IMR-90 (cell line): ENCODE measurements around the gene CXorf65. TPM values are rescaled to one million over a fixed set of nuclear protein-coding genes. Genes with fewer than 3 reads are reported as not detected.

Source experiments
- ATAC-seq: fragments of 200-7000 bp; cut with Tn5 transposase; 2 replicates; pipeline ENCODE4 v1.9.1; 2020; ENCODE audit warnings: low read depth, mild to moderate bottlenecking, moderate library complexity
- BruUV-seq: library from RNA; stranded (reverse); fragments of 400-500 nt; replicated peaks from 2 replicates; lab custom pipeline; 2021; lab: Mats Ljungman, UMichigan
- CTCF ChIA-PET: fragments of 300-600 bp; formaldehyde crosslinking; extraction: SDS; loops from one replicate; lab custom pipeline; 2021; ENCODE audit warnings: antibody characterized with exemption; lab: Yijun Ruan, JAX
- POLR2A ChIA-PET: fragments of 300-600 bp; sonication (Branson Sonifier 250); formaldehyde crosslinking; loops from one replicate; lab custom pipeline; 2022; ENCODE audit warnings: antibody characterized with exemption; ENCODE audit not compliant: unreplicated experiment; lab: Charles Lee
- DNase-seq: peaks from one replicate; pipeline ENCODE4 v3.0.0; 2013
- H2AFZ ChIP-seq: replicated peaks from 2 replicates; pipeline ENCODE3; 2013; ENCODE audit warnings: low read length, mild to moderate bottlenecking; ENCODE audit not compliant: poor library complexity
- H2AK5ac ChIP-seq: 2 replicates; pipeline ENCODE4 v1.6.1; 2013; ENCODE audit warnings: low read depth, low read length, inconsistent platforms
- H2AK9ac ChIP-seq: replicated peaks from 2 replicates; pipeline ENCODE3; 2013; ENCODE audit warnings: mild to moderate bottlenecking, low read depth, low read length, moderate library complexity; ENCODE audit not compliant: poor library complexity
- H2BK120ac ChIP-seq: 2 replicates; pipeline ENCODE4 v1.6.1; 2013; ENCODE audit warnings: low read depth, low read length, inconsistent platforms
- H2BK15ac ChIP-seq: 3 replicates; pipeline ENCODE4 v1.6.1; 2013; ENCODE audit warnings: low read depth, low read length, inconsistent platforms
- H2BK20ac ChIP-seq: 2 replicates; pipeline ENCODE4 v1.6.1; 2013; ENCODE audit warnings: low read depth, mild to moderate bottlenecking, inconsistent platforms, low read length, moderate library complexity
- H2BK5ac ChIP-seq: 2 replicates; pipeline ENCODE4 v1.6.1; 2013; ENCODE audit warnings: mild to moderate bottlenecking, low read depth, low read length, inconsistent platforms; ENCODE audit not compliant: poor library complexity, severe bottlenecking
- H3K14ac ChIP-seq: replicated peaks from 2 replicates; pipeline ENCODE4 v1.6.1; 2013; ENCODE audit warnings: low read depth, low read length, inconsistent platforms
- H3K18ac ChIP-seq: 2 replicates; pipeline ENCODE4 v1.6.1; 2013; ENCODE audit warnings: low read depth, low read length, control low read depth
- H3K23ac ChIP-seq: 2 replicates; pipeline ENCODE4 v1.6.1; 2013; ENCODE audit warnings: low read depth, low read length, inconsistent platforms
- H3K27ac ChIP-seq: 2 replicates; pipeline ENCODE4 v1.5.1; 2013; ENCODE audit warnings: mild to moderate bottlenecking, control low read depth, low read length; ENCODE audit not compliant: insufficient read depth
- H3K27me3 ChIP-seq: 2 replicates; pipeline ENCODE4 v1.6.1; 2013; ENCODE audit warnings: low read length; ENCODE audit not compliant: control insufficient read depth, insufficient read depth
- H3K36me3 ChIP-seq: 2 replicates; pipeline ENCODE4 v1.6.1; 2013; ENCODE audit warnings: low read length, mixed read lengths; ENCODE audit not compliant: control insufficient read depth, insufficient read depth
- H3K4ac ChIP-seq: 2 replicates; pipeline ENCODE4 v1.6.1; 2013; ENCODE audit warnings: low read depth, low read length, inconsistent platforms
- H3K4me1 ChIP-seq: 2 replicates; pipeline ENCODE4 v1.6.1; 2013; ENCODE audit warnings: low read length, mixed read lengths; ENCODE audit not compliant: control insufficient read depth, insufficient read depth
- H3K4me2 ChIP-seq: 2 replicates; pipeline ENCODE4 v1.6.1; 2013; ENCODE audit warnings: low read depth, mild to moderate bottlenecking, control low read depth, low read length, moderate library complexity
- H3K4me3 ChIP-seq: 2 replicates; pipeline ENCODE4 v1.5.1; 2013; ENCODE audit warnings: low read depth, mild to moderate bottlenecking, control low read depth, low read length, moderate library complexity; ENCODE audit not compliant: insufficient read depth
- H3K56ac ChIP-seq: 2 replicates; pipeline ENCODE4 v1.6.1; 2013; ENCODE audit warnings: low read length, inconsistent platforms; ENCODE audit not compliant: insufficient read depth; ENCODE audit errors: extremely low read depth
- H3K79me1 ChIP-seq, 2 experiments: 2 replicates each; pipeline ENCODE4 v1.6.1; 2013; ENCODE audit warnings: low read length in 2 of 2, inconsistent platforms in 1 of 2, low read depth in 1 of 2
- H3K9ac ChIP-seq: 2 replicates; pipeline ENCODE4 v1.6.1; 2013; ENCODE audit warnings: low read depth, low read length, control low read depth
- H3K9me1 ChIP-seq: 2 replicates; pipeline ENCODE4 v1.6.1; 2013; ENCODE audit warnings: low read length, inconsistent platforms; ENCODE audit not compliant: insufficient read depth
- H3K9me3 ChIP-seq: 2 replicates; pipeline ENCODE4 v1.6.1; 2013; ENCODE audit warnings: low read length; ENCODE audit not compliant: control insufficient read depth, insufficient read depth
- H4K20me1 ChIP-seq: 2 replicates; pipeline ENCODE4 v1.6.1; 2013; ENCODE audit warnings: low read length, inconsistent platforms; ENCODE audit not compliant: insufficient read depth
- H4K5ac ChIP-seq: 2 replicates; pipeline ENCODE4 v1.6.1; 2013; ENCODE audit warnings: mild to moderate bottlenecking, low read depth, low read length, control low read depth
- H4K8ac ChIP-seq, 2 experiments: 2 replicates each; pipeline ENCODE4 v1.6.1; 2013; ENCODE audit warnings: low read depth in 2 of 2, low read length in 2 of 2, control low read depth in 1 of 2, inconsistent platforms in 1 of 2
- H4K91ac ChIP-seq: 2 replicates; pipeline ENCODE4 v1.6.1; 2013; ENCODE audit warnings: low read depth, low read length, inconsistent platforms; ENCODE audit not compliant: insufficient read depth
- CEBPB ChIP-seq: IDR thresholded peaks from 2 replicates; pipeline ENCODE4 v1.6.1; 2012; ENCODE audit warnings: low read depth, low read length, improper control_type of control experiment
- ELK1 ChIP-seq: fragments of 150-350 bp; IDR thresholded peaks from 2 replicates; pipeline ENCODE4 v1.6.1; 2016; ENCODE audit warnings: low read depth, mild to moderate bottlenecking, low read length, moderate library complexity, borderline replicate concordance
- MAFK ChIP-seq: IDR thresholded peaks from 2 replicates; pipeline ENCODE4 v1.6.1; 2012; ENCODE audit warnings: low read depth, low read length, improper control_type of control experiment
- MXI1 ChIP-seq: IDR thresholded peaks from 2 replicates; pipeline ENCODE4 v1.6.1; 2012; ENCODE audit warnings: low read depth, mild to moderate bottlenecking, low read length, moderate library complexity, borderline replicate concordance
- NFE2L2 ChIP-seq: fragments of 150-350 bp; IDR thresholded peaks from 2 replicates; pipeline ENCODE4 v1.6.1; 2016; ENCODE audit warnings: low read depth, mild to moderate bottlenecking, low read length
- SMC3 ChIP-seq: fragments of 150-350 bp; IDR thresholded peaks from 2 replicates; pipeline ENCODE4 v1.6.1; 2016; ENCODE audit warnings: low read depth, mild to moderate bottlenecking, antibody characterized with exemption, low read length, moderate library complexity
- WGBS, 2 experiments: methylation state at CpG; one replicate each; pipeline versions ENCODE4 v1.1.5 to v1.1.7; 2013; ENCODE audit warnings: missing lambda C conversion rate in 2 of 2; ENCODE audit not compliant: insufficient read length in 1 of 2; ENCODE audit errors: extremely low coverage in 2 of 2; 5-methylcytosine and 5-hydroxymethylcytosine counted together
- dilution Hi-C: fragments of 300-500 bp; cut with HindIII; formaldehyde crosslinking; loops from one replicate; pipeline ENCODE4 v1.14.3; 2018; ENCODE audit warnings: low sequenced_read_pairs; ENCODE audit not compliant: unreplicated experiment
- in situ Hi-C: fragments of 300-500 bp; cut with MboI; formaldehyde crosslinking; loops from 3 replicates; pipeline ENCODE4 v1.14.3; 2019; ENCODE audit warnings: low sequenced_read_pairs, inconsistent platforms, mixed read lengths
- intact Hi-C: fragments of 100-400 bp; cut with micrococcal nuclease; formaldehyde crosslinking; loops from 2 replicates; pipeline ENCODE4 v1.10.0; 2022
- polyA plus RNA-seq, 3 experiments: library from polyadenylated mRNA; depleted of rRNA; stranded (reverse); fragments of >200 nt; gene quantifications; 2 replicates each; pipeline ENCODE4 v1.2.3, GENCODE V29; 2012; ENCODE audit warnings: low replicate concordance in 1 of 3
- total RNA-seq: library from RNA; depleted of rRNA; stranded (reverse); fragments of >200 nt; gene quantifications from 2 replicates; pipeline ENCODE4 v1.2.3, GENCODE V29; 2012
- TF ChIP-seq, protein P1 (sequence below): fragments of 150-350 bp; IDR thresholded peaks from 2 replicates; pipeline ENCODE4 v1.6.1; 2017; ENCODE audit warnings: mild to moderate bottlenecking, antibody characterized with exemption, low read length, low read depth

The CXorf65 gene
- total and polyA plus RNA-seq, 2 of the 4 experiments (the other 2 are of a cell fraction): not detected

DNA sequence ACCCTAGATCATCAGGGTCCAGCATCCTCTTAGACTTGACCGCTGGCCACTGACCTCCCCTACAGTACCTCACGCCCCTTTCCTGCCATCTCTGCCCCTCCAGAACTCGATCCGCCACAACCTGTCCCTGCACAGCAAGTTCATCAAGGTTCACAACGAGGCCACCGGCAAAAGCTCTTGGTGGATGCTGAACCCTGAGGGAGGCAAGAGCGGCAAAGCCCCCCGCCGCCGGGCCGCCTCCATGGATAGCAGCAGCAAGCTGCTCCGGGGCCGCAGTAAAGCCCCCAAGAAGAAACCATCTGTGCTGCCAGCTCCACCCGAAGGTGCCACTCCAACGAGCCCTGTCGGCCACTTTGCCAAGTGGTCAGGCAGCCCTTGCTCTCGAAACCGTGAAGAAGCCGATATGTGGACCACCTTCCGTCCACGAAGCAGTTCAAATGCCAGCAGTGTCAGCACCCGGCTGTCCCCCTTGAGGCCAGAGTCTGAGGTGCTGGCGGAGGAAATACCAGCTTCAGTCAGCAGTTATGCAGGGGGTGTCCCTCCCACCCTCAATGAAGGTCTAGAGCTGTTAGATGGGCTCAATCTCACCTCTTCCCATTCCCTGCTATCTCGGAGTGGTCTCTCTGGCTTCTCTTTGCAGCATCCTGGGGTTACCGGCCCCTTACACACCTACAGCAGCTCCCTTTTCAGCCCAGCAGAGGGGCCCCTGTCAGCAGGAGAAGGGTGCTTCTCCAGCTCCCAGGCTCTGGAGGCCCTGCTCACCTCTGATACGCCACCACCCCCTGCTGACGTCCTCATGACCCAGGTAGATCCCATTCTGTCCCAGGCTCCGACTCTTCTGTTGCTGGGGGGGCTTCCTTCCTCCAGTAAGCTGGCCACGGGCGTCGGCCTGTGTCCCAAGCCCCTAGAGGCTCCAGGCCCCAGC is 5.7 kb downstream of the CXorf65 start (continued):
- TF ChIP-seq NFE2L2: no peak

DNA sequence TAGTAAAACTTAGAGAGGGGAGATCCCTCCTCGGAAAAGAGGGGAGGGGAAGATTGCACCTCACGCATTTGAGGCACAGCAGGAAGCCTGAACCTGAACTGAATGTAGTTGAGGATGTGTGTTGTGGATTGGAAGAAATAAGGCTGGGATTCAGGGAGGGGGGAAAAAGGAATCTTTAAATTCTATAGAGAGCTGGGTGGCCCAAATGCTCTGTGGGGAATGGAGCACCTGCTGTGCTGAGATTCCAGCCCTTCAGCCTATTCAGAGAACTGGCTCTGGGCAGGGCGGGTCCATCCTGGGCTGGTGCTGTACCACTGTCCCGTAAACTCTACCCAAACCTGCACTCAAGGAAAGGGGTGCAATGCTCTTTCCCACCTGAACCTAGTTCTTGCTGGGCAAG is 6.8 kb downstream of the CXorf65 start:
- H3K4me2 ChIP-seq: no peak overlapping the region
- H4K20me1 ChIP-seq: no peaks in the 10 kb centered on the region
- no peaks in the 10 kb centered on the region for H3K36me3 ChIP-seq
- no peak overlapping the region for H4K91ac ChIP-seq
- no peak overlapping the region for H3K9ac ChIP-seq
- H4K5ac ChIP-seq: no peak overlapping the region
- dilution Hi-C loops (no loop called here), in situ Hi-C loops (no loop called here), intact Hi-C loops (no loop called here)
- H3K18ac ChIP-seq: no peak overlapping the region
- H4K8ac ChIP-seq: no peak overlapping the region
- peaks cover 21% of the 10 kb centered on the region for H3K27me3 ChIP-seq
- POLR2A ChIA-PET: no interaction called here
- no peak overlapping the region for H2BK20ac ChIP-seq
- H2BK120ac ChIP-seq: no peak overlapping the region
- no CpG with 5 or more reads among the region's 4 CpGs for WGBS, 2 experiments
- H3K56ac ChIP-seq: no peak overlapping the region
- H3K14ac ChIP-seq: no peak overlapping the region
- ATAC-seq: no peak
- no peaks in the 10 kb centered on the region for H3K9me3 ChIP-seq
- no peak overlapping the region for H3K4me3 ChIP-seq
- no peak overlapping the region for H2AK9ac ChIP-seq
- H2AK5ac ChIP-seq: no peak overlapping the region
- CTCF ChIA-PET: interaction anchor here (1.0 kb wide), 1 partner anchor 29 kb away, joined by 3 read pairs; no protein-coding TSS in a partner anchor
- H3K4me1 ChIP-seq: no peaks in the 10 kb centered on the region
- no peak overlapping the region for H2AFZ ChIP-seq
- no peak overlapping the region for H3K4ac ChIP-seq
- BruUV-seq: no TSS peak
- H3K79me1 ChIP-seq: no peaks in the 10 kb centered on the region
- no peak overlapping the region for H2BK5ac ChIP-seq
- DNase-seq: no peak
- no peak for TF ChIP-seq ELK1
- no peak for TF ChIP-seq MAFK
- TF ChIP-seq SMC3: no peak
- TF ChIP-seq, protein P1, sequence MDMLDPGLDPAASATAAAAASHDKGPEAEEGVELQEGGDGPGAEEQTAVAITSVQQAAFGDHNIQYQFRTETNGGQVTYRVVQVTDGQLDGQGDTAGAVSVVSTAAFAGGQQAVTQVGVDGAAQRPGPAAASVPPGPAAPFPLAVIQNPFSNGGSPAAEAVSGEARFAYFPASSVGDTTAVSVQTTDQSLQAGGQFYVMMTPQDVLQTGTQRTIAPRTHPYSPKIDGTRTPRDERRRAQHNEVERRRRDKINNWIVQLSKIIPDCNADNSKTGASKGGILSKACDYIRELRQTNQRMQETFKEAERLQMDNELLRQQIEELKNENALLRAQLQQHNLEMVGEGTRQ: no peak
- no peak for TF ChIP-seq NFE2L2
- no peak for TF ChIP-seq CEBPB
- TF ChIP-seq MXI1: no peak
- no peak overlapping the region for H3K23ac ChIP-seq
- no peak overlapping the region for H2BK15ac ChIP-seq
- no peaks in the 10 kb centered on the region for H3K9me1 ChIP-seq
- H3K27ac ChIP-seq: no peak overlapping the region
